Fibroblast of skin of abdomen (primary cell): Measurements from ENCODE around the gene ZNF281.

Source experiments
- DNase-seq: peaks from one replicate; pipeline ENCODE4 v3.0.0-alpha.2; 2013

Gene ZNF281

DNA sequence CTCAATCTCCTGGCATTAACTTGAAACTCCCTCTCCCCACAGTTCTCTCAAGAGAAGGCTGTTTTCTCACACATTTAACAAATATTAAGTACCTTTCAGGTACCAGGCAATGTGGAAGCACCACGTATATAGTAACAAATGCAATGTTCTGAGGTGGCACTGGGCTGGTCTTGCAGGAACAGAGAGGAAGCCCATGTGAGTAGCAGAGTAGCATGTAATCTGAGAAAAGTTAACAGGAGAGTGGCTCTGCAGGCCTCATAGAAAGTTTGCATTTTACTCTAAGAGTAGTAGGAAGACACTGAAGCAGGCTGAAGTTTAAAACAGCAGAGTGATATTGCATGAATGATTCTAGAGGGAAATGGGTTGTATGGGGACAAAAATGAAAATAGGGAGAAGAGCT lies 21.0 kb downstream of the ZNF281 start:
- no peak for DNase-seq

DNA sequence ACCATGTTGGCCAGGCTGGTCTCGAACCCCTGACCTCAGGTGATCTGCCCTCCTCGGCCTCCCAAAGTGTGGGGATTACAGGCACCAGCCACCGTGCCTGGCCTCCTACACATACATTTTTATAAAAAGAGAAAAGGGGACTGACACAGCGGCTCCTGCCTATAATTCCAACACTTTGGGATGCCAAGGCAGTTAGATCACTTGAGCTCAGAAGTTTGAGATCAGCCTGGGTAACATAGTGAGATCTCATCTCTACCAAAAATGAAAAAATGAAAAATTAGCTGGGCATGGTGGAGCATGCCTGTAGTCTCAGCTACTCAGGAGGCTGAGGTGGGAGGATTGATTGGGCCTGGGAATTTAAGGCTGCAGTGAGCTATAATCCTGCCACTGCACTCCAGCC lies 23.4 kb downstream of the ZNF281 start:
- peak; percentile 37 for DNase-seq

DNA sequence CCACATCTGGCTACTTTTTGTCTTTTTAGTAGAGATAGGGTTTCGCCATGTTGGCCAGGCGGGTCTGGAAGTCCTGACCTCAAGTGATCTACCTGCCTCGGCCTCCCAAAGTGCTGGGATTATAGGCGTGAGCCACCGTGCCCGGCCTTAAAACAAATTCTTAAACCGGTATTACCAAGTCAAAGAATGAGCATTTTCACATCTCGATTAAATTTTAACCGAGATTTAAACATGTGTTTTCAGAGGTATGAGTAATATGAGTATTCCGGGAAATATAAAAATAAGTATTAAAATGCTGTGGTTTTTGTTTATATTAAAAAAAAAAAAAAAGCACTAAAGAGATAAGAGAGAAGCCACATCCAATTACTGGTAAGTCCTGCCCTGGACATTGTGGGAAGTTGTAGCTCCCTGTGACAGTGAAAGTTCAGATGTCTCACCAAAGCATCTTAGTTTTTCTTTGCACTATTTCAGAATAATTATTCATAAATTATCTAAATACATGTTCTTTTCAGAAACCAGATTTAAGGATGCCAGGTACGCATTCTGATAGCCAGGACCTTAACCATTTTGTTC lies 24.9 kb downstream of the ZNF281 start:
- no peak for DNase-seq

DNA sequence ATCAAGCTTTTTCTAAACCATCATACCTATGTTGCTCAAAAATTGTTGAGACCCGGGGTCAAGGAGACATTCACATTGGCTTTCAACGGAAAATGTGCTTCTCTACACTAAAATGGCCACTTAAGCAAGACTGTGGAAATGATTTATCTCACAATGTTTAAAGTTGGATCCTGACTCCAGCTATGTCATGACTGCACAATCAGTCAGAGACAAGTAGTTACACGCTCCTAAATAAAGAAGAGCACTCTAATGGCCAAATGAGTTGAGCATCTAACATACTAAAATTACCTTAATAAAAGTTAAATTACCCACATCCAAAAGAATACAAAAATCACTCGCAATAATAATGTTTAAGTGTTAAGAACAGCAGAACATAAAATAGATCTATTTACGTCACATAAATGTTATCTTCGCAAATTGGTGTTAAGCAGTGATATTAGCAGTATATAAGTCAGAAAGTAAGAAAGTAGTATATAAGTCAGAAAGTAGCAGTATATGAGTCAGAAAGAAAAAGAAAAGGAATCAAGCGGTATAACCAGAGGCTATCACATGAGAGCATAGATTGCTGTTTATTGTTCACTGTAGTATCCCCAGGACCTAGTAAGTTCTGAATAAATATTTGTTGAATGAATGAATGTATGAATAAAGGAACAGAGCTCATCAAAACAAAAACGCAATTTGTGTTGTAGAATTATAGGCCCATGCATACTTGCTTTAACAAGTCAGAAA lies 28.4 kb downstream of the ZNF281 start:
- DNase-seq: no peak

DNA sequence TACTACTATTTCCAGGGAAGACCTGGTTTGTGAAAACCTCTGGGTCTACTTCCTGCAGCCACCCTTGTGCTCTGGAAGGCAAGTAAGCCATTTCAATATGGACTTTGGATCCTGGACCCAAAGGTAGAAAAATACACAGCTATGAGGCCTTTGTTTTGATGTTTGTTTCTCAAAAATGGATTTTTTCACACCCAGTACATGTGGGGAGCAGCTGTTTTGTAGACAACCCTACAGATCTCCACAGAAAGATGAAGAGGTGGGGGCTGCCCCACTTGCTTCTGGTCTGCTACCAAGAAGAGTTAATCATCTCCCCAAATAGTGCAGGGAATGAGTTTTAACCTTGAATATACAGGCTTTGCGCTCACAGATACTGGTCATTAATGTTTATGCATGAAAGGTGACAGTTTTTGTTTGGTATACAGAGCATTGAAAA lies 29.2 kb downstream of the ZNF281 start:
- no peak for DNase-seq

DNA sequence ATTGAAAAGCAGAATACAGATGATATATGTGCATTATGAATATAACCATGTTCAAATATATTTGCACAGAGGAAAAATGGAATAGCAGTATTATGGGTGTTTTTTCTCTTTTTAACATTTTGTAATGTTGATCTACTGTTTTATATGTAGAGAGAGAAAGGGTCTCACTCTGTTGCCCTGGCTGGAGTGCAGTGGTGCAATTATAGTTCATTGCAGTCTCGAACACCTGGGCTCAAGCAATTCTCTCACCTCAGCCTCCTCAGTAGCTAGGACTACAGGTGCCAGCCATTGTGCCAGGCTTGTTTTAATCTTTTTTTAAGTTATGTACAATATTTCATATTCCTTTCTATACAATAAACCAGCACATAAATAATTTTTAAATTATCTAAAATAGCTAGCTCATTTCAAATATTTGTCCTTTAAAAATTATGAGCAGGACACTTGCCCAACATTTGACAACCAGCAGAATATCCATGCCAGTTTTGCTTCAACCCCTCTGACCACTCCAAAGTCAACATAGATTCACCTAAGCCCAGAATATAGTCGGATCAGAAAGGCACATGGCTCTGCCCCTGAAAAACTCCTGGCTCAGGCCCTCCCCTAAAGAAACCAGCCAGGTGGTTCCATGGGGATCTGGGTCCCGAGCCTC lies 29.8 kb downstream of the ZNF281 start:
- no peak for DNase-seq

DNA sequence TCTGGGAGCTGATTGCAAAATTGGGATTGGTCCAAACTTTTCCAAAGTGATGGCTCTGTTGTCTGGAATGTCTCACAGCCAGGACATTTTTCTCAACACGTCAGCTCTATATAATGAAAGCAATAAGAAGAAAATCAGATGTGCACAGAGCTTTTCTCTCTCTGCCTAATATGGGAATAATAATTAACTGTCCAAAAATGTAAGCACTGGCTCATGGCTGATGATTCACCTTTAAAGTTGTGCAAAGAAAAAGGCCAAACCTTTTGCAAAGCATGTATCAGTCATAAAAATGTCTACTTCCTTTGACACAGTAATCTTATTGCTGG lies 30.4 kb downstream of the ZNF281 start:
- peak; percentile 99 for DNase-seq

DNA sequence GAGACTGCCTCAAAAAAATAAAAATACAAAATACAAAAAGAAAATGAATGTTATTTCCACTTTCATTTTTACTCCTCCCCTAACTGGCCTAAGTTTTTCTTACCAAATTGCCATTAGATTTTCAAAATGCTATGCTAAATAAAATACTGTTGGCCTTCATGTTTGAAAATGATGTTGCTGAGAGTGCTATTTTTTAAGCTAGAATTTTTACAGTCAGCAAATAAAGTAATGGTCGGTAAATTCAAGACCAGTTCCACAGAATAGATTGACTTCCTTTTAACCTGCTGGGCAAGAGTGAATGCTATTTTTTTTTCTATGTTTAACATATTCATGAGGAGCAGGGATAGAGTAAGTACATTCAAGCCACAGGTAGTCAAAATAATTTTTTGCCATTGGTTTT lies 31.7 kb downstream of the ZNF281 start:
- DNase-seq: no peak

DNA sequence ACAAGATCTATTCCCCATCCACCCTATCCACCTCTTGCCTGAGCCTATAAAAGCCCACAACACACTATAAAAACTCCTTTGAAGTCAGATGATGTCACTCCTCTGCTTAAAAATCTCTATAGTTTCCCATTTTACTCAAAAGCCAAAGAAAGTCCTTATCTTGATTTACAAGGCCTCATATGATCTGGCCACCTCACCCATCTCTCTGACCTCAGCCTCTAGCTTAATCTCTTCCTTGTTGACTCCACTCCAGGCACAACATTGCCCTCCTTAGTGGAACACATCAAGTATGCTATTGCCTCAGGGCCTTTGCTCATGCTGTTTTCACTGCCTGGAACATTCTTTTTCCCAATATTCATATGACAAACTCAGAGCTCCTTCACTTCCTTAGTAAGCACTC lies 33.3 kb downstream of the ZNF281 start:
- DNase-seq: no peak

DNA sequence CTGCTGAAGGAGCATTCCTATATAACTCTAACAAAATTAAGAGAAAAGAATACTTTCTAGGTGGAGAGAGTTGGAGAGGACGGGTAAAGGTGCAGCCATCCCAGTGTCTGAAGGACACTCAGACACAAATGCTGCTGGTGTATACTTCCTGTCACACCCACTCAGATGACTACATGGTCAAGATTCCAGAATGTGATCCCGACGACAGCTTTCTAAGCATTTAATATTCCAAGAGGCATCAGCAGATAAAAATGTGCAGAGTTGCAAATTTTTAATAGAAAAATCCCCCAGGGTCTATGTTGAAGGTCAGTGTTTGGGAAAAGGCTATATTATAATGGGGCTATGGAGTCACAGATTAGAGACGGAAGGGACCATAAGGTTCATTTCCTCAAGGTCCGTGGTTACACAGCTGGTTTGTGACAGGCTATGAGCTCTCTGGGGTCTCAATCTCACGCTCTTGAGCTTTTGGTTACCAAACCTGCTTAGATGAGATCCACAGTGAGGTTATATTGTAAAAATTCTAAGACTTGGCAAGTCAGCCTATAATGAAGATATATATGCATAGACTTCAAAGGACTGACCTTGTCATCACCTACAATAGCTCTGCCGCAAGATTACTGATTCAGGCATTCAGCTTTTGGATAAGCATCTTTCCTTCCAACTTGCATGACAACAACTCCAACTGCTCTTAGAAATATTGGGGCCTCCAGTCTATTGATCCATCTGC lies 35.1 kb downstream of the ZNF281 start:
- DNase-seq: peak; percentile 89

DNA sequence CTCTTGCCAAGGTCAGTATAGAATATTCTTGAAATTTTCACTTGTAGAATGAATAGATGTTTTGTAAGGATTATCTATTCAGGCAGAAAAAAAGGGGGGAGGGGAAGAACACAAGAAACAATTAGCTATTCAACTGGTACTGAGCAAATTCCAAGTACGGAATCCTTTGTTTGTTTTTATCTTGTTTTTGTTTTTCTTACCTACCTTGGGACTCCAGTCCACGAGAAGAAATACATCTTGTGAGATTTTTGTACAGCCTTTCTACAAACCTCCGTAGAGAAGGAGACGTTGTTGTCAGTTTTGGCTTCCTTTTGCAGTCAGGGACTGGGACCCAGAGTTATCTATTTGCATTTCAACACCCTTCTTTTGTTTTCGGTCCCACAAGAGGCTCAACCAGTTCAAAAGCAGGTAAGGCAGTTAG lies 36.0 kb downstream of the ZNF281 start:
- DNase-seq: no peak

DNA sequence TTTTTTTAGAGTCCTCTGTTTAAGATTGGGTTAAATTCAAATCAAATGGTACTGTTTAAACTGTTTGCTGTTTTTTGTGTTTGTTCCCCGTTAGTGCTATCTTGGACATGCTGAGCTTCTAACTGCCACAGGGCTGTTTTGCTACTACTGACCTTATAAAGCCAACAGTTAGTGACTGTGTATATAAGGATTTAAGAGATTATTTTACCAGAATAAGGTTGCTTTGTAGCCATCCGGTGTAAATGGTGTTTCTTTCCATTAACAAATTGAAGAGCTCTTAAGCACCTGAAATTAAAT lies 37.0 kb downstream of the ZNF281 start:
- no peak for DNase-seq

DNA sequence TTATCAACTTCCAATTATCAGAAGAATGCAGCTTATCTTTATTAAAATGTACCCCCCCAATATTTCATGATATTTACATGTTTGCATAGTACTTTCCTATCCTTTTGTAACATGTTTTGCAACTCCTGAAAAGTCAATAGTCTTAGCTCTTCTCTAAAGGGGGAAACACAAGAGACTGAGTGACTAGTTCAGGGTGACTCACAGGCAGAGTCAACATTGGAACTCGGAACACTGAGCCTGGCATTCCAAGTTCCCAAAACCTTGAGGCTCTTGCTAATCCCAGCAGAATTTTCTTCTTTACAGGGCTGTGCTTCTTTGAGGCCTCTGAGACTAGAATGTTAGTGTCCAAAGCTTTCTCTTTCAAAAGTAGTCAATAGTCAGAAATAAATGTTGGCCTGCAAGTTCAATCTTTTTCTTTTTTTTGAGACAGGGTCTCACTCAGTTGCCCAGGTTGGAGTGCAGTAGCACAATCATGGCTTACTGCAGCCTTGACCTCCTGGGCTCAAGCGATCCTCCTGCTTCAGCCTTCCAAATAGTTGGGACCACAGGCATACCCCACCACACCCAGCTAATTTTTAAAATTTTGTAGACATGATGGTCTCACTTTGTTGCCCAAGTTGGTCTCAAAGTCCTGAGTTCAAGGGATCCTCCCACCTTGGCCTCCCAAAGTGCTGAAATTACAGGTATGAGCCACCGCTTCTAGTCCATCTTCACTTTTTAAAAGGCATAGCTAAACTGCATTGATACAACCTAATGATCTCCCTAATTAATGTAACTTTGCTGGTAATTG lies 37.5 kb downstream of the ZNF281 start:
- DNase-seq: peak; percentile 89

DNA sequence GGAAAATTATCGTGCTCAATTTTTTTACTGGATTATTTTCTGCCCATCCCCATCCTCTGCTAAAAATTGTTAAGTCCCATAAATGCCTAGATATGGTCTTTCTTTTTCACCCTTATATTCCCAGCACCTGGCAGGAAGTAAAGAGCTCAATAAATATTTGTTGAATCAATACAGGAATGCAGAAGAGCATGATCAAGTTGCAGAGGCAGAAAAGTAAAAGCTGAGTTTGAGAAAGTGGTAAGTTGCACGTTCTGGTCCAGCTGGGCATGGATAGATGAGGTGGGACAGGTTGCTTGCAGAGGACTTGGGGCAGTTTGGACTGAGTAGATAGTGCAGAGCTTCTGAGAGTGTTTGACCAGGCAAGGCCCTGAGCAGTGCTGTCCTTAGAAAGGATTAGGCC lies 40.1 kb downstream of the ZNF281 start:
- DNase-seq: no peak

DNA sequence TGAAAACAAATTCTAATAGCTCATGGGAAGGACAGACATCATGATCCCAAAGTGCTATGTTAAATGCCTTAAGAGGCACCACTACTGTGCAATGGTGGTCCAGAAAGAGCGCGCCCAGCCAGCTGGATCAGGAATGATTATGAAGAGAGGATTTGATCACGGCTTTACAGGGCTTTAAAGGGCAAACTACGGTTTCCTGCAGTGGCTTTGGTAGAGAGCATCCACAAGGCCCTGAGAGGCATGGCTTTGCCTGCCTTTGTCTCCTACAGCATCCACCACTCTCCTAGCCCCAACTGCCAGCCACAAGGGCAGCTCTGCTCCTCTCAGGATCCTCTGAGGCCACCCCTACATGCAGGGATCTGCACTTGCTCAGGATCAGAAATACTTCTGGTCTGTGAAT lies 40.7 kb downstream of the ZNF281 start:
- DNase-seq: no peak

DNA sequence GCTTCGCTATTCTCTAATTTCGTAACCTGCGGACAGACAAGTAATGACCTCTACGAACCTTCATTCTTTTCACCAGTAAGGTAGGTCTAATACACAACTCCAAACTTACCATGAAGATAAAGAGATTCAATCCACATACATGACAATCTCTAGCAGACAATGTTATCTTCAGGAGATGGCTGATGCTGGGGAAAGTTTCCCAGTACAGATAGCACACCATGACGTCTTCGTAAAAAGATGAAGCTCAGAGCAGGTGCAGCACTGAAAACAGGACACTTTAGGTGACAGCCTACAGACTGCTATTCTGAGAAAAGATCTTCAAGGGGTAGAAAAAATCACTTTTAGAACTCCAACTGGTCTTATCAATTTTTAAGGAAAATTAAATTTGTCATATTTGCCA lies 41.3 kb downstream of the ZNF281 start:
- no peak for DNase-seq

DNA sequence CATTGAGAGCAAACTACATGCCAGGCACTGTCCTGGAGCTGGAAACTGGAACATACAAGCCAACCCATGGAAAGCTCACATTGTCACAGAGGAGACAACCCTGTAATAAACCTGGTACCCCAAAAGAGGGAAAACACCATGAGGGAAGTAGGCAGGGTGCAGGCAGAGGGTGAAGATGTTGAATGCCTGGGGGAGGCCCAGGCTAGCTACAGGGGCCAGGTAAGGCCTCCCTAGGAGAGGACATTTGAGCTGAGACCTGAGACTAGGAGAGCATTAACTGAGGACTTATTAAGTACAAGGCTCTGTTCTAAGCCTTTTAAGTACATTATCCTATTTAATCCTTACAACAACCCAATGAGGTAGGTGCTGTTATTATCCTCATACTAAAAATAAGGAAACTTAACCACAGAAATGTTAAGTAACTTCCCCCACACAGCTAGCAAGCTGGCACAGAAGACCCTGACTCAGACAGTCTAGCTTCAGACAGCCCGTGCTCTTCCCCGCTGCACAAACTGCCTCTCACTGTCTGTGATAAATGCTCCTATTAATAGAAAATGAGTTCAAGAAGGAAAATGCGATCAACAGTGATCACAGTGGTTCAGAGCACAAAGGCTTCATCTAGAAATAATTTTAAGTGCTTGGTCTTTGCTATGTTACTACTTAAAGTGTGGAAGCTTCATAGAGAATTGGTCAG lies 41.8 kb downstream of the ZNF281 start:
- DNase-seq: peak; percentile 97

DNA sequence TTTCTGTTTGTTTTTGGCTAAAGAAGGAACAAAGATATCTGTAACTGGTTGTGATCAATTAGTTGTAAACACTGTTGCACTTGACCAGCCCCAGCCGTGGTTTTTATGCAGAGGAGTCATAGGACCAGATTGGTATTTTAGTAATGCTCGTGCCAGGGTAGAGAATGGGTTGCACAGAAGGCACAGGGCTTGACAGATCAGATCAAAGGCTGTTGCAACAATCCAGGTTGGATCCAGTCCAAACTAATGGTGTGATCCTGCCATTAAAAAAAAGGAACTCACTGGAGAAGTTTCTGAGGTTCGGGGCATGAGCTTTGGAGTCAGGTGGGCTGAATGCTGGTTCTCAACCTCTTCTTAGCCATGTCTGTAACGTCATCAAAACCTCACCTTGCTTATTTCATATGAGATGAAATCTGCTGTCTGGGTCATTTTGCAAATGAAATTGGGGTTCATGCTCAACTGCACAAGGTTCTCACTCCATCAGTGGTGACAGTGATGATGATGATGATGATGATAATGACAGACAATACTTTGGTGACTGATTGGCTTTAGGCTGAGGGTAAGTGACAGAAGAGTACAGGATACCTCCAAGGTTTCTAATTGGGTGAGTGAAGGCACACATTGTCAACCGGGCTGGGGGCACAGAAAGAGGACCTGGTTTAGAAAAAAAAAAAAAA lies 43.1 kb downstream of the ZNF281 start:
- no peak for DNase-seq

DNA sequence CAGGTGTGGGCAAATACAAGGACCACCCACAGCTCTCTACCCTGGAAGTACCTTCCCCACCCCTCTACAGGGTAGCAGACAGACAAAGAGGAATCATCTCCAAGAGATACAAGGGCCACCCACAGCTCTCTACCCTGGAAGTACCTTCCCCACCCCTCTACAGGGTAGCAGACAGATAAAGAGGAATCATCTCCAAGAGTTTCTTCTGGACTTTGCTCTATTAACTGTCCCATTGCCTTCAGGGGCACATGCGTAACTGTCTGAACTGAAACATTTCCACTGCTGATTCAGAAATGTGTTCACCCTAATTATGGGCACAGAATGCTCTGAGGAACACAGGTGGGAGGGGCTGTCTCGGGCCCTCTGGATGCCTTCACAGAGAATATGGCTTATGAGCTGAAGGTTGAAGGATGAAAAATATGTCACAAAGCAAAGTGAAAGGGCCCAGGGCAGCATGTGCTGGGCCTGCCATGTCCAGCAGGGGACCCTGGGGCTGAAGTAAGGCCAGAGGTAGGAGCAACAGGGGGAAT lies 43.9 kb downstream of the ZNF281 start:
- no peak for DNase-seq

DNA sequence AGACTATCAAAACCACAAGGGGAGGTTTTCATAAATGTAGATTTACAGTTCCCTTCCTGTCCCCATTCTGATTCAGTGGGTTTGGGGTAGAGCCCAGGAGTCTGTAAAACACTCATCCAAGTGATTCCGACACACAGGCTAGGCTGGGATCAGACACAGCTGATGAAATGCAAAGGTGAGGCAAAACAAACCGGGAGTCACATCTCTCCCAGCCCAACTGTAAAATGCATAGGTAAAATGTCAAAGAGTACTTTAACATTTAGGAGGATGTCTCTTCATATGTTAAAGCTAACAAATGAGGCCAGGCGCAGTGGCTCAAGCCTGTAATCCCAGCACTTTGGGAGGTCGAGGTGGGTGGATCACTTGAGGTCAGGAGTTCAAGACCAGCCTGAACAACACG lies 45.0 kb downstream of the ZNF281 start:
- peak; percentile 84 for DNase-seq

DNA sequence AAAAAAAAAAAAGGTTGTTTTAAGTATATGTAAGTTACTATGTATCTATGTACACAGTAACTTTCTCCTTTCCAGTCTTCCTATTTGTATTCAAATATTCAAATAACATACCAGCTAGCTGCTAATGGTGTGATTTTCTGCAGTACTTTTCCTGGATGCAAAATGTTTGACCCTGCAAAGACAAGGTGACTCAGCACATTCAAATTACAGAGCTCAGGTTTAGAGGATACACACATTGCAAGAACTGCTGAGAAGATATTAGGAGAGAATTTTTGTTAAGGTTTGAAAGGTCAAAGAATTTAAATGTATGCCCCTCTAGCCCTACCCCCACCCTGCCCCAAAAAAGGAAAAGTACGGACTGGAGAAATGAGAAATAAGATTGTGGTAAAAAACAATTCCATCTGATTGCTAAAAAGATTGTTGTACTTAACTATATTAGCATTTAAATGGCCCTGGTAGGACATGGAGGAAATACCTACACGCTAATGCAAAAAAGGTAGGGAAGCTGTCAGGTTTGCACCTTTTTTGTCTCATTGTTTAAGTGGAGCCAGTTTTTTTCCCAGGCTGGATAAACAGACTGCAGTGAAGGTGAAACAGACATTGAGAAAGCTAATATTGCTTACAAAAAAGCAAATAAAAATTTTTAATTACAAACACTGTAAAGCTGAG lies 45.6 kb downstream of the ZNF281 start:
- peak; percentile 66 for DNase-seq
